Right cardiac atrium (tissue), 5 donors: ENCODE data around the gene EYA2. TPM values are rescaled to one million over a fixed set of nuclear protein-coding genes. Genes with fewer than 3 reads are reported as not detected.

Source experiments
- ATAC-seq, 2 donors: fragments of 200-7000 bp; cut with Tn5 transposase; one replicate each; pipeline versions ENCODE4 v1.8.0 to v1.9.1; 2020; ENCODE audit warnings: moderate library complexity in 2 of 2, mild to moderate bottlenecking in 1 of 2
- DNase-seq, 3 donors: peaks; one replicate each; pipeline ENCODE4 v3.0.0-alpha.2; 2020
- H3K27ac ChIP-seq: one replicate; pipeline ENCODE4 v1.5.1; 2013; ENCODE audit warnings: mild to moderate bottlenecking, low read length, control low read depth, moderate library complexity
- H3K27me3 ChIP-seq: one replicate; pipeline ENCODE4 v1.6.1; 2013; ENCODE audit not compliant: control insufficient read depth, insufficient read depth
- H3K4me1 ChIP-seq: one replicate; pipeline ENCODE4 v1.6.1; 2013; ENCODE audit warnings: low read length; ENCODE audit not compliant: control insufficient read depth, insufficient read depth
- H3K4me3 ChIP-seq: one replicate; pipeline ENCODE4 v1.5.1; 2013; ENCODE audit warnings: low read length, control low read depth
- H3K9me3 ChIP-seq: one replicate; pipeline ENCODE4 v1.6.1; 2013; ENCODE audit warnings: low read length; ENCODE audit not compliant: control insufficient read depth
- WGBS: extraction: QIAGEN DNeasy Blood & Tissue Kit; methylation state at CpG from one replicate; pipeline ENCODE4 v1.1.7; 2013; 5-methylcytosine and 5-hydroxymethylcytosine counted together
- intact Hi-C, 4 donors: fragments of 100-400 bp; cut with DNase I; formaldehyde crosslinking; loops; one replicate each; pipeline versions ENCODE4 v1.11.0 to v1.14.0; 2022 to 2023
- polyA plus RNA-seq: library from polyadenylated mRNA; stranded (reverse); fragments of 200-250 nt; gene quantifications from one replicate; pipeline ENCODE4 v1.2.3, GENCODE V29; 2013
- total RNA-seq, 4 donors: library from RNA; stranded (reverse); fragmentation: NEBNext Ultra II Directional; extraction: Animal tissue kit (Norgen Biotek cat#: 25700); gene quantifications; one replicate each; pipeline ENCODE4 v1.2.1, GENCODE V29; 2021
- donor health status: healthy with polysubstance abuse.
- donor health status: DM: no; HTN: yes; CAD: no.
- donor health status: DM: no; HTN: no; CAD: no.
- donor health status: DM: no; HTN: yes; CAD: no; lungs with severe emphysema.
- donor health status: DM: yes; HTN: yes; CAD: no.

The EYA2 gene
- total and polyA plus RNA-seq, 5 donors = 1.6 to 3.7 (median 3.4) TPM

- ATAC-seq (no peak), DNase-seq (no peak)
- 94% methylated on average over 4 of the region's 4 CpGs for WGBS
- intact Hi-C loops = no loop called here
- no peaks in the 10 kb centered on the region for H3K27me3 ChIP-seq
- peaks cover 3% of the 10 kb centered on the region for H3K9me3 ChIP-seq
- H3K4me3 ChIP-seq = no peak overlapping the region
- no peak overlapping the region for H3K27ac ChIP-seq
- H3K4me1 ChIP-seq = peaks cover 4% of the 10 kb centered on the region
Observed at GRCh38 chr20:47030271-47030810, 135.7 kb downstream of the EYA2 start.

- ATAC-seq = peak; percentile 37
Observed at GRCh38 chr20:47031004-47031403, 136.4 kb downstream of the EYA2 start.

GRCh38 chr20:47031821-47032220 is 137.2 kb downstream of the EYA2 start:
- no peak for ATAC-seq
- no peaks in the 10 kb centered on the region for H3K27me3 ChIP-seq
- no peak for DNase-seq
- peaks cover 3% of the 10 kb centered on the region for H3K9me3 ChIP-seq
- no peak overlapping the region for H3K4me3 ChIP-seq
- H3K27ac ChIP-seq = no peak overlapping the region
- 86% methylated on average over 1 of the region's 1 CpG for WGBS
- intact Hi-C loops = no loop called here
- H3K4me1 ChIP-seq = peaks cover 4% of the 10 kb centered on the region

More at GRCh38 chr20:47031004-47031403, 136.4 kb downstream of the EYA2 start:
- 20% methylated on average over 7 of the region's 7 CpGs for WGBS
- peaks cover 4% of the 10 kb centered on the region for H3K4me1 ChIP-seq
- H3K4me3 ChIP-seq = no peak overlapping the region
- H3K27me3 ChIP-seq = no peaks in the 10 kb centered on the region
- H3K9me3 ChIP-seq = peaks cover 3% of the 10 kb centered on the region
- DNase-seq = peak; percentile 18 to 56 (median 53)
- intact Hi-C loops = no loop called here
- H3K27ac ChIP-seq = no peak overlapping the region

GRCh38 chr20:47032933-47033578 is 138.4 kb downstream of the EYA2 start:
- Histone ChIP-seq H3K9me3 (peaks cover 3% of the 10 kb centered on the region), H3K4me1 (peaks cover 4% of the 10 kb centered on the region), H3K27me3 (no peaks in the 10 kb centered on the region), H3K4me3 (no peak overlapping the region), H3K27ac (no peak overlapping the region)
- no peak for ATAC-seq
- intact Hi-C loops = no loop called here
- WGBS = 82% methylated on average over 8 of the region's 8 CpGs
- DNase-seq = no peak

- no peaks in the 10 kb centered on the region for H3K27me3 ChIP-seq
- ATAC-seq (no peak), DNase-seq (no peak)
- no peak overlapping the region for H3K4me3 ChIP-seq
- peaks cover 4% of the 10 kb centered on the region for H3K4me1 ChIP-seq
- intact Hi-C loops = no loop called here
- no peak overlapping the region for H3K27ac ChIP-seq
- no peaks in the 10 kb centered on the region for H3K9me3 ChIP-seq
Observed at GRCh38 chr20:47033665-47034064, 139.0 kb downstream of the EYA2 start.

- WGBS = 65% methylated on average over 10 of the region's 10 CpGs
- Histone ChIP-seq H3K27ac (no peak overlapping the region), H3K9me3 (no peaks in the 10 kb centered on the region), H3K27me3 (no peaks in the 10 kb centered on the region), H3K4me3 (no peak overlapping the region), H3K4me1 (peaks cover 4% of the 10 kb centered on the region)
- intact Hi-C loops = no loop called here
- DNase-seq (peak in 1 of 3 donors; percentile 22), ATAC-seq (no peak)
Observed at GRCh38 chr20:47035026-47035590, 140.5 kb downstream of the EYA2 start.

- H3K4me3 ChIP-seq = no peak overlapping the region
- no peaks in the 10 kb centered on the region for H3K4me1 ChIP-seq
- DNase-seq = peak; percentile 55 to 71 (median 71)
- intact Hi-C loops = no loop called here
- no peaks in the 10 kb centered on the region for H3K9me3 ChIP-seq
- 57% methylated on average over 12 of the region's 12 CpGs for WGBS
- no peaks in the 10 kb centered on the region for H3K27me3 ChIP-seq
- ATAC-seq = peak; percentile 40 to 51
- H3K27ac ChIP-seq = no peak overlapping the region
Observed at GRCh38 chr20:47036091-47036870, 141.6 kb downstream of the EYA2 start.

- Histone ChIP-seq H3K4me3 (no peak overlapping the region), H3K4me1 (no peaks in the 10 kb centered on the region), H3K27me3 (no peaks in the 10 kb centered on the region), H3K9me3 (no peaks in the 10 kb centered on the region), H3K27ac (no peak overlapping the region)
- 63% methylated on average over 18 of the region's 18 CpGs for WGBS
- peak; percentile 45 to 76 (median 69) for DNase-seq
- peak; percentile 37 to 47 for ATAC-seq
- intact Hi-C loops = no loop called here
Observed at GRCh38 chr20:47038566-47039560, 144.2 kb downstream of the EYA2 start.

- Histone ChIP-seq H3K4me1 (no peaks in the 10 kb centered on the region), H3K4me3 (no peak overlapping the region), H3K27ac (no peak overlapping the region), H3K9me3 (no peaks in the 10 kb centered on the region), H3K27me3 (no peaks in the 10 kb centered on the region)
- 51% methylated on average over 5 of the region's 5 CpGs for WGBS
- DNase-seq = no peak
- ATAC-seq = no peak
- intact Hi-C loops = no loop called here
Observed at GRCh38 chr20:47040506-47041125, 146.0 kb downstream of the EYA2 start.

- no peak for ATAC-seq
Observed at GRCh38 chr20:47041396-47041899, 146.8 kb downstream of the EYA2 start.

More at GRCh38 chr20:47041396-47041899, 146.8 kb downstream of the EYA2 start:
- Histone ChIP-seq H3K4me3 (no peak overlapping the region), H3K27ac (no peak overlapping the region), H3K9me3 (no peaks in the 10 kb centered on the region), H3K4me1 (no peaks in the 10 kb centered on the region), H3K27me3 (no peaks in the 10 kb centered on the region)
- WGBS = 79% methylated on average over 4 of the region's 4 CpGs
- DNase-seq = no peak
- intact Hi-C loops = no loop called here
